Nephron progenitor cell (in vitro differentiated cells): ENCODE measurements around the gene ANXA11.

ENCODE experiments used
- DNase-seq: peaks from one replicate; pipeline ENCODE4 v3.0.0; 2021
- H3K27ac Mint-ChIP-seq: 2 replicates; pipeline ENCODE4 v1.8.0; 2021; ENCODE audit warnings: mild to moderate bottlenecking, moderate library complexity, mixed read lengths
- H3K27me3 Mint-ChIP-seq: 2 replicates; pipeline ENCODE4 v1.8.0; 2021; ENCODE audit warnings: mild to moderate bottlenecking, low read depth, mixed read lengths; ENCODE audit not compliant: poor library complexity
- H3K36me3 Mint-ChIP-seq: 2 replicates; pipeline ENCODE4 v1.8.0; 2021; ENCODE audit warnings: low read depth, mixed read lengths
- H3K4me1 Mint-ChIP-seq: 2 replicates; pipeline ENCODE4 v1.8.0; 2021; ENCODE audit warnings: mixed read lengths
- H3K4me3 Mint-ChIP-seq: 2 replicates; pipeline ENCODE4 v1.8.0; 2021; ENCODE audit warnings: mild to moderate bottlenecking, moderate library complexity, mixed read lengths
- H3K9me3 Mint-ChIP-seq: 2 replicates; pipeline ENCODE4 v1.8.0; 2021; ENCODE audit warnings: mild to moderate bottlenecking, moderate library complexity, mixed read lengths
- TF ChIP-seq, protein P1 (sequence below): fragments of 200-600 bp; sonication (generic); IDR thresholded peaks from 2 replicates; pipeline ENCODE4 v1.5.0; 2021; ENCODE audit warnings: antibody characterized with exemption

Gene ANXA11

DNA sequence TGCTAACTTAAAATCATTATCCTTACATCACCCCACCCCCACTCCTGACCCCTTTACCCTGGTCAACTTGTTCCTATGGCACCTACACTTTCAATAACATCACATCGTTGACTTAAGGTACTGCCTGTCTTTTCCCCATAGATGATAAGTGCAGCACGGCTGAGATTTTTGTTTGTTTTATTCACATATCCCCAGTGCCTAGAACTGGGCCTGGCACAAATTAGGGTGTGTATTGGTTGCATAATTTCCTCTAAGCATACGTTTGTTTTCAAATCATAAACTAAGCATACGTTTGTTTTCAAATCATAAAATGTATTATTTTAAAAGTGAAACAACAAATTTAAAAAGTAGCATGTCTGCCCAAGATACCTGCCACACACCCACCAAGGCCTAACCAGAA is 35.3 kb downstream of the ANXA11 start:
- Mint-ChIP-seq H3K4me1 (peaks cover 29% of the 10 kb centered on the region), H3K4me3 (no peak overlapping the region), H3K9me3 (no peaks in the 10 kb centered on the region), H3K27ac (no peak overlapping the region), H3K36me3 (no peaks in the 10 kb centered on the region), H3K27me3 (no peaks in the 10 kb centered on the region)
- TF ChIP-seq, protein P1, sequence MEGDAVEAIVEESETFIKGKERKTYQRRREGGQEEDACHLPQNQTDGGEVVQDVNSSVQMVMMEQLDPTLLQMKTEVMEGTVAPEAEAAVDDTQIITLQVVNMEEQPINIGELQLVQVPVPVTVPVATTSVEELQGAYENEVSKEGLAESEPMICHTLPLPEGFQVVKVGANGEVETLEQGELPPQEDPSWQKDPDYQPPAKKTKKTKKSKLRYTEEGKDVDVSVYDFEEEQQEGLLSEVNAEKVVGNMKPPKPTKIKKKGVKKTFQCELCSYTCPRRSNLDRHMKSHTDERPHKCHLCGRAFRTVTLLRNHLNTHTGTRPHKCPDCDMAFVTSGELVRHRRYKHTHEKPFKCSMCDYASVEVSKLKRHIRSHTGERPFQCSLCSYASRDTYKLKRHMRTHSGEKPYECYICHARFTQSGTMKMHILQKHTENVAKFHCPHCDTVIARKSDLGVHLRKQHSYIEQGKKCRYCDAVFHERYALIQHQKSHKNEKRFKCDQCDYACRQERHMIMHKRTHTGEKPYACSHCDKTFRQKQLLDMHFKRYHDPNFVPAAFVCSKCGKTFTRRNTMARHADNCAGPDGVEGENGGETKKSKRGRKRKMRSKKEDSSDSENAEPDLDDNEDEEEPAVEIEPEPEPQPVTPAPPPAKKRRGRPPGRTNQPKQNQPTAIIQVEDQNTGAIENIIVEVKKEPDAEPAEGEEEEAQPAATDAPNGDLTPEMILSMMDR: no peak
- no peak for DNase-seq

DNA sequence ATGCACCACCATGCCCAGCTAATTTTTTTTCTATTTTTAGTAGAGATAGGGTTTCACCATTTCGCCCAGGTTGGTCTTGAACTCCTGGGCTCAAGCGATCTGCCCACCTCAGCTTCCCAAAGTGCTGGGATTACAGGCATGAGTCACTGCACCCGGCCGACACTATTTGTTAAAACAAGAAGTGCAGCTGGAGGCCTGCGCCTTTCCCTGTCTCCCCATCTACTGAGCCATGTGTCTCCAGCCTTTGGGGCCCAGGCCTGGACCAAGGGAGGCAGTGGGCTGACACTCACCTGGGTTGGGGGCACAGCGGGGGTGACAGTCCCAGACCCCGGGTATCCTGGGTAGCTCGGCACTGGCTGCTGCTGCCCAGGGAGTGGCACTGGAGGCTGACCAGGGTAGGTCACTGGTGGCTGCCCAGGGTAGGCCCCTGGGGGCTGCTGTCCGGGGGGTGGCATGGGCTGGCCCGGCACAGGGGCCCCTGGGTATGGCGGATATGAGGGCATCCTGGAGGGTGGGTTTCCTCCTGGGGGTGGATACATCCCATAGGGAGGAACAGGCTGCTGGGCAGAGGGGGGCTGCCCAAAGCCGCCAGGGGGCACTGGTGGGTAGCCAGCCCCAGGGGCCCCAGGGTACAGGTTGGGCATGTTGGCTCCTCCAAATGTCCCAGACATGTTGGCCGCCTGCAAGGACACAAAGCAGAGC is 36.5 kb downstream of the ANXA11 start:
- Mint-ChIP-seq H3K4me1 (peaks cover 37% of the 10 kb centered on the region), H3K36me3 (no peaks in the 10 kb centered on the region), H3K4me3 (no peak overlapping the region), H3K27ac (no peak overlapping the region), H3K27me3 (no peaks in the 10 kb centered on the region), H3K9me3 (no peaks in the 10 kb centered on the region)
- TF ChIP-seq, protein P1: no peak
- no peak for DNase-seq

DNA sequence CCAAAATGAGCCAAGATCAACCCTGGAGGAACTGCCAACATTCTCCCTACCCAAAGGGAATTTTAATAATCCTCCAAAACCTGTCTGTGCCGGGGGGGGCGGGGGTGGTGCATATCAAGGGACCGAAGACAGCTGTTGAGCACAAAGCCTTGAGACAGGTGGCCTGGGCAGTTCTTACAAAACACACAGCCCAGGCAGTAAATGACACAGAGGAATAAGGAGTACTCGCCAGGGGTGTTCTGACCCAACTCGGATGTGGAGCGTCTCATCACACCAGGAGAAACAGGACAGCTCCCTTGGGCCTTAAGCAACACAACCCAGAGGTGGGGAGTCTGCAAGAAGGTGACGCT is 37.2 kb downstream of the ANXA11 start:
- no peak overlapping the region for H3K4me3 Mint-ChIP-seq
- no peaks in the 10 kb centered on the region for H3K9me3 Mint-ChIP-seq
- TF ChIP-seq, protein P1: no peak
- DNase-seq: no peak
- peaks cover 40% of the 10 kb centered on the region for H3K4me1 Mint-ChIP-seq
- H3K27me3 Mint-ChIP-seq: no peaks in the 10 kb centered on the region
- H3K36me3 Mint-ChIP-seq: peaks cover 7% of the 10 kb centered on the region
- no peak overlapping the region for H3K27ac Mint-ChIP-seq

DNA sequence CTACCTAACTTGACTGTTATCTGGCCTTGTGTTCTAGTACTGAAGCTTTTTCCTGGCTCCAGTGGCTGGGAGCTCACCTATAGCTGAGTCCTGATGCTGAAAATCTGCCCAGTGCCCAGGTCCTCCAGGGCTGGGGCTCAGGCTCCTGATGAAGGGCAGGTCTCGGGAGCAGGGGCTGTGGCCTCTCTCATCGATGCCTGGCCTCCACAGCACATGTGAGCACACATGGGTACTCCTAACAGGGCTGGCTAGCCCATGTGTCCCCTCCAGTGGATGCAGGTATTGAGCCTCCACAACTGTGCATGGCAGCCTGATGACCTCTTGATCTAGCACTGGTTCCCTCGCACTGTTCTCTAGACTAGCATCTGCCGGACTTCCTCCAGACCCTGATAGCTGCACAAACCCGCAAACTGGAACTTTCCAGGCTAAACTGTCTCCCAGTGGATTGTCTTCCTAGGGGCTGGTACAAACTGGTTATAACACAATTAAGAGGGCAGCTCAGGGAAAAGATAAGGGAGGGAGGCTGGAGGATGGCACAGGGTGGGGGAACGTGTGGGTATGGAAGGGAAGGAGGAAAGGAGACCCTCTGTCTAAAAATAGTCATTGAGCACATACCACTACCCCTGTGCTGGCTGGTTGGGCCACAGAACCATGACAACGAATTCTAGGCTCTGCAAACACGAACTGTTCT is 37.7 kb downstream of the ANXA11 start:
- H3K9me3 Mint-ChIP-seq: no peaks in the 10 kb centered on the region

GRCh38 chr10:80166581-80167470 is 38.5 kb downstream of the ANXA11 start:
- H3K4me1 Mint-ChIP-seq: peaks cover 33% of the 10 kb centered on the region
- DNase-seq: no peak
- no peak overlapping the region for H3K27ac Mint-ChIP-seq
- H3K27me3 Mint-ChIP-seq: peaks cover 5% of the 10 kb centered on the region
- H3K4me3 Mint-ChIP-seq: no peak overlapping the region
- peaks cover 9% of the 10 kb centered on the region for H3K36me3 Mint-ChIP-seq
- H3K9me3 Mint-ChIP-seq: no peaks in the 10 kb centered on the region
- TF ChIP-seq, protein P1: no peak

More for the DNA sequence above, 37.7 kb downstream of the ANXA11 start:
- peaks cover 9% of the 10 kb centered on the region for H3K36me3 Mint-ChIP-seq
- TF ChIP-seq, protein P1: no peak
- no peak for DNase-seq
- H3K27me3 Mint-ChIP-seq: no peaks in the 10 kb centered on the region
- no peak overlapping the region for H3K27ac Mint-ChIP-seq
- no peak overlapping the region for H3K4me3 Mint-ChIP-seq
- H3K4me1 Mint-ChIP-seq: peaks cover 36% of the 10 kb centered on the region
